HCT116 (cell line): ENCODE measurements around the gene DIP2C. TPM values are rescaled to one million over a fixed set of nuclear protein-coding genes. Genes with fewer than 3 reads are reported as not detected.

Source experiments
- ATAC-seq: fragments of 200-7000 bp; cut with Tn5 transposase; 2 replicates; pipeline ENCODE4 v1.9.1; 2020; ENCODE audit warnings: mild to moderate bottlenecking, moderate library complexity
- BruUV-seq: library from RNA; stranded (reverse); fragments of 400-500 nt; replicated peaks from 2 replicates; lab custom pipeline; 2021; lab: Mats Ljungman, UMichigan
- CTCF ChIA-PET: fragments of 300-600 bp; sonication (Branson Sonifier 250); formaldehyde crosslinking; loops from one replicate; lab custom pipeline; 2021; ENCODE audit warnings: antibody characterized with exemption; lab: Charles Lee
- POLR2A ChIA-PET: fragments of 300-600, 350-600 bp; sonication (Branson Sonifier 250); formaldehyde crosslinking; loops from one replicate; lab custom pipeline; 2021; ENCODE audit warnings: antibody characterized with exemption; lab: Charles Lee
- RAD21 ChIA-PET, 2 experiments: fragments of 300-600 bp; sonication (Branson Sonifier 250); formaldehyde crosslinking; loops; one replicate each; lab custom pipeline; 2023; ENCODE audit warnings: low total read pairs in 2 of 2; ENCODE audit not compliant: uncharacterized antibody in 2 of 2, unreplicated experiment in 2 of 2, low non-redundant PET in 1 of 2; lab: Charles Lee
- DNase-seq: peaks from one replicate; pipeline ENCODE4 v3.0.0-alpha.2; 2010; ENCODE audit warnings: low read depth, low spot score
- H2AFZ ChIP-seq: fragments of 200-600 bp; shearing (Covaris generic), sonication (generic); 2 replicates; pipeline ENCODE4 v1.6.1; 2017; ENCODE audit warnings: low read depth, mixed run types, mixed read lengths, antibody characterized with exemption, low read length; ENCODE audit not compliant: poor library complexity, severe bottlenecking
- H3K27ac ChIP-seq: 2 replicates; pipeline ENCODE4 v1.5.1; 2012; ENCODE audit warnings: low read depth, low read length
- H3K27me3 ChIP-seq: fragments of 200-600 bp; sonication (generic); 2 replicates; pipeline ENCODE4 v1.6.1; 2016; ENCODE audit warnings: mixed run types, low read length, mixed read lengths; ENCODE audit not compliant: insufficient read depth
- H3K36me3 ChIP-seq, 2 experiments: fragments of 200-500 bp in 1 of 2; fragments of 200-600 bp in 1 of 2; sonication (Bioruptor generic) in 1 of 2; sonication (generic) in 1 of 2; 2 replicates each; pipeline versions ENCODE4 v1.5.1 to v1.6.1; 2014 to 2016; ENCODE audit warnings: low read length in 2 of 2, inconsistent platforms in 1 of 2, mixed read lengths in 1 of 2, mixed run types in 1 of 2; ENCODE audit not compliant: insufficient read depth in 2 of 2, control insufficient read depth in 1 of 2
- H3K4me1 ChIP-seq, 2 experiments: fragments of 200-600 bp in 1 of 2; sonication (generic) in 1 of 2; 2 replicates each; pipeline versions ENCODE4 v1.5.1 to v1.6.1; 2012 to 2017; ENCODE audit warnings: low read length in 2 of 2, inconsistent platforms in 1 of 2, mild to moderate bottlenecking in 1 of 2, mixed read lengths in 1 of 2, mixed run types in 1 of 2, moderate library complexity in 1 of 2; ENCODE audit not compliant: insufficient read depth in 2 of 2, control insufficient read depth in 1 of 2
- H3K4me2 ChIP-seq: fragments of 200-600 bp; sonication (generic); 2 replicates; pipeline ENCODE4 v1.6.1; 2017; ENCODE audit warnings: mixed run types, low read length, mixed read lengths
- H3K4me3 ChIP-seq, 2 experiments: fragments of 200-600 bp in 1 of 2; sonication (generic) in 1 of 2; replicated peaks in 1 of 2; 2 replicates each; pipeline ENCODE4 v1.5.1; 2011 to 2016; ENCODE audit warnings: low read length in 2 of 2, control low read depth in 1 of 2, low read depth in 1 of 2, mild to moderate bottlenecking in 1 of 2, mixed read lengths in 1 of 2, mixed run types in 1 of 2
- H3K79me2 ChIP-seq: fragments of 200-600 bp; sonication (generic); 2 replicates; pipeline ENCODE4 v1.6.1; 2017; ENCODE audit warnings: mild to moderate bottlenecking, mixed run types, low read length, moderate library complexity, mixed read lengths; ENCODE audit not compliant: insufficient read depth
- H3K9ac ChIP-seq: fragments of 200-600 bp; sonication (generic); 2 replicates; pipeline ENCODE4 v1.6.1; 2016; ENCODE audit warnings: low read length, mixed read lengths
- H3K9me2 ChIP-seq: fragments of 200-600 bp; sonication (generic), shearing (Covaris generic); 2 replicates; pipeline ENCODE4 v1.6.1; 2017; ENCODE audit warnings: mixed run types, mild to moderate bottlenecking, moderate library complexity; ENCODE audit not compliant: insufficient read depth
- H3K9me3 ChIP-seq, 2 experiments: fragments of 200-500 bp in 1 of 2; fragments of 200-600 bp in 1 of 2; sonication (Bioruptor generic) in 1 of 2; sonication (generic) in 1 of 2; 2 replicates each; pipeline ENCODE4 v1.6.1; 2014 to 2017; ENCODE audit warnings: low read length in 2 of 2, mixed read lengths in 2 of 2, inconsistent platforms in 1 of 2, low read depth in 1 of 2, mild to moderate bottlenecking in 1 of 2, mixed run types in 1 of 2, moderate library complexity in 1 of 2; ENCODE audit not compliant: control insufficient read depth in 1 of 2, insufficient read depth in 1 of 2
- H4K20me1 ChIP-seq: fragments of 200-600 bp; sonication (generic), shearing (Covaris generic); 2 replicates; pipeline ENCODE4 v1.6.1; 2017; ENCODE audit warnings: mixed run types, mild to moderate bottlenecking, moderate library complexity; ENCODE audit not compliant: insufficient read depth
- CBX3 ChIP-seq: IDR thresholded peaks from 2 replicates; pipeline ENCODE4 v1.6.1; 2012; ENCODE audit warnings: low read depth
- EGR1 ChIP-seq: IDR thresholded peaks from 2 replicates; pipeline ENCODE4 v1.6.1; 2012; ENCODE audit warnings: low read depth
- EZH2 ChIP-seq: fragments of 200-600 bp; sonication (generic); IDR thresholded peaks from 2 replicates; pipeline ENCODE4 v1.6.1; 2017; ENCODE audit warnings: antibody characterized with exemption, mixed run types
- FOSL1 ChIP-seq: IDR thresholded peaks from 2 replicates; pipeline ENCODE4 v1.6.1; 2012; ENCODE audit warnings: low read depth
- SIN3A ChIP-seq: IDR thresholded peaks from 2 replicates; pipeline ENCODE4 v1.6.1; 2012; ENCODE audit warnings: low read depth
- SRF ChIP-seq: IDR thresholded peaks from 2 replicates; pipeline ENCODE4 v1.6.1; 2012; ENCODE audit warnings: low read depth
- TCF7L2 ChIP-seq: IDR thresholded peaks from 2 replicates; pipeline ENCODE4 v1.7.0; 2011; ENCODE audit warnings: borderline replicate concordance, inconsistent platforms; ENCODE audit not compliant: insufficient read depth, insufficient read length; ENCODE audit errors: extremely low read depth
- ZFX ChIP-seq: fragments of 450-650 bp; IDR thresholded peaks from 2 replicates; pipeline ENCODE4 v1.6.1; 2017
- ZNF274 ChIP-seq: fragments of 200-500 bp; sonication (Bioruptor generic); IDR thresholded peaks from 2 replicates; pipeline ENCODE4 v1.6.1; 2014; ENCODE audit warnings: mild to moderate bottlenecking, low read depth, low read length, inconsistent platforms
- intact Hi-C: fragments of 100-400 bp; cut with micrococcal nuclease; formaldehyde crosslinking; loops from 2 replicates; pipeline ENCODE4 v1.10.0; 2022
- total RNA-seq: library from RNA; stranded (reverse); gene quantifications from one replicate; pipeline ENCODE4 v1.2.1, GENCODE V29; 2021; ENCODE audit not compliant: unreplicated experiment
- TF ChIP-seq, protein P1 (sequence below): IDR thresholded peaks from 2 replicates; pipeline ENCODE4 v1.6.1; 2012

Gene DIP2C
- total RNA-seq, 1 experiment from 2014 or later: 15.4 TPM

- TF ChIP-seq, protein P1, sequence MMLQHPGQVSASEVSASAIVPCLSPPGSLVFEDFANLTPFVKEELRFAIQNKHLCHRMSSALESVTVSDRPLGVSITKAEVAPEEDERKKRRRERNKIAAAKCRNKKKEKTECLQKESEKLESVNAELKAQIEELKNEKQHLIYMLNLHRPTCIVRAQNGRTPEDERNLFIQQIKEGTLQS: no peak
- TF ChIP-seq, all 23 proteins: peak for 0
These were observed 348.3 kb downstream of the DIP2C start (continued) for GRCh38 chr10:341081-341740.

DNA sequence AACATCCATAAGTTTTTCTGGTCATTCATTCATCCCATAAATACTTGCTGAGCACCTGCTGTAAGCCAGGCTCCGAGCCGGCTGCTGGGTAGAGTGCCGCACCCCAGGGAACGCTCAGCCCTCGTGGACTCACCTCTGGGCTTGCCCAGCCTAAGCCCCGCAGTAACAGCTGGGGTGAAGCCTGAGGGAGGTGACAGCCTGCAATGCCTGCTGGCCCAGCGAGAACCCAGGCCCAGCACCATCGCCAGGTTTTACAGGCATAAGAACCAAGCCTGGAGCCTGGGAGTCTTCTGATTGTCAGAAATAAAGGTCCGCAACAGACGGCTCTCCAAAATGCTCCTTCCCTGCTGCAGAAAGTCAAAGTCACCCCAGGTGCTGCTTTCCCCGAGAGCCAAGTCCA lies 348.8 kb downstream of the DIP2C start:
- DNase-seq: no peak
- no peak overlapping the region for H3K4me2 ChIP-seq
- peaks cover 2 to 13% of the 10 kb centered on the region in 2 experiments; a peak in 3 of 4 replicates for H3K36me3 ChIP-seq
- no peak overlapping the region for H3K27ac ChIP-seq
- BruUV-seq: no TSS peak
- ChIA-PET POLR2A (no interaction called here), RAD21 (no interaction called here), CTCF (no interaction called here)
- TF ChIP-seq FOSL1 (no peak), ZFX (no peak), CBX3 (no peak), EZH2 (no peak), SIN3A (no peak), TCF7L2 (no peak), SRF (no peak), EGR1 (no peak), ZNF274 (no peak)
- TF ChIP-seq, protein P1: no peak
- H2AFZ ChIP-seq: no peak overlapping the region
- no peak overlapping the region for H3K9ac ChIP-seq
- H3K4me3 ChIP-seq: no peak overlapping the region
- no peak for ATAC-seq
- H3K9me2 ChIP-seq: no peaks in the 10 kb centered on the region
- no peaks in the 10 kb centered on the region for H3K79me2 ChIP-seq
- H4K20me1 ChIP-seq: no peaks in the 10 kb centered on the region
- no peaks in the 10 kb centered on the region for H3K9me3 ChIP-seq
- intact Hi-C loops: no loop called here
- H3K27me3 ChIP-seq: no peaks in the 10 kb centered on the region
- no peaks in the 10 kb centered on the region for H3K4me1 ChIP-seq
